Hepatocyte (in vitro differentiated cells): ENCODE measurements around the gene SLC25A22.

Experiments used
- CTCF ChIP-seq: fragments of 200-600 bp; sonication (generic); IDR thresholded peaks from 2 replicates; pipeline ENCODE4 v1.5.1; 2016; ENCODE audit warnings: antibody characterized with exemption, mild to moderate bottlenecking; ENCODE audit not compliant: poor library complexity
- EZH2 ChIP-seq: fragments of 200-600 bp; sonication (generic); IDR thresholded peaks from 2 replicates; pipeline ENCODE4 v1.6.1; 2016; ENCODE audit warnings: antibody characterized with exemption, mild to moderate bottlenecking, borderline replicate concordance
- EZH2phosphoT487 ChIP-seq: fragments of 200-600 bp; sonication (generic); IDR thresholded peaks from one replicate; pipeline ENCODE4 v1.6.1; 2018; ENCODE audit warnings: antibody characterized with exemption, mild to moderate bottlenecking, low read depth, moderate library complexity; ENCODE audit not compliant: unreplicated experiment, severe bottlenecking

- no peak for TF ChIP-seq EZH2
- no peak for TF ChIP-seq CTCF
- TF ChIP-seq EZH2phosphoT487 = no peak
These were observed 48.5 kb upstream of the SLC25A22 start for GRCh38 chr11:846496-847098.
